Activated CD4-positive, CD25-positive, alpha-beta regulatory T cell treated with anti-CD3 and anti-CD28 coated beads, Interleukin-2, amount 50 U/mL, for 72 hours (primary cell): ENCODE data around the gene OSMR.

Experiments used
- DNase-seq: peaks from one replicate; pipeline ENCODE4 v3.0.0; 2021

OSMR gene

GRCh38 chr5:38932854-38933408 is 87.1 kb downstream of the OSMR start:
- no peak for DNase-seq

DNA sequence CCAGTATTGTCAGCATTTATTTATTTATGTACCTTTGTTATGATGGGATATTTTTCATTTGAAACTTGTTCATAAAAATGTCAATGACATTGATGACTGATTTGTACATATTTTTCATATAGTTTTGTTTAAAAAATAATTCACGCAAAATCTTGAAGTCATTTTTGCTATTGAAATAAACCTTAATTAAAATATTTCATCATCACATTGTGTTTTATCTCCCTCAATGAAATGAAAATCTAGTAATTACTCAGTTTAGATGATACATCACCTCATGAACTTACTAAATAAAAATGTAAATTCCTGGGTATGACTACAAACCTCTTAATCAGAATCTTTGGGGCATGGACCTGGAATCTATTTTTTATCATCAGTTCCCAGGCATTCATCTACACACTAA is 89.6 kb downstream of the OSMR start:
- DNase-seq, result no peak

- no peak for DNase-seq
Measured at GRCh38 chr5:38936269-38936668, 90.5 kb downstream of the OSMR start.

GRCh38 chr5:38938424-38938823 is 92.6 kb downstream of the OSMR start:
- no peak for DNase-seq

DNA sequence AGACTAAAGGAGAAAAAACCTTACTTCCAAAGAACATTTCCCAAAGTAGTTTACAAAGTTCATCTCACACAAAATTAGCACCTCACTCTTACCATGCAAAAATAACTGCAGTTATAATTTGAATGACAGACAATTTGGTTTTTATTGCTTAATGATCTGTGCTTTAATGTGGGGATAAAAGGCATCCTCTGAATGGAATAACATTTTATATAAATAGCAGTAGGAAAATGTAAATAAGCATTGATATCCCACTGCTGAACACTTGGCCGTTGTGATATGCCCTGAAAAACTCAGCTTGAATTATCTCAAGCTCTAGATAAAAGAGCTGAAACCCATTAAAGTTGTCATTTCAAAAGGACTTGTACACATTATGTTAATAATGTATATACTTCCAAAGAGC is 93.2 kb downstream of the OSMR start:
- no peak for DNase-seq

GRCh38 chr5:38940230-38940858 is 94.5 kb downstream of the OSMR start:
- DNase-seq, result no peak

- no peak for DNase-seq
Measured at GRCh38 chr5:38941912-38942311, 96.1 kb downstream of the OSMR start.

DNA sequence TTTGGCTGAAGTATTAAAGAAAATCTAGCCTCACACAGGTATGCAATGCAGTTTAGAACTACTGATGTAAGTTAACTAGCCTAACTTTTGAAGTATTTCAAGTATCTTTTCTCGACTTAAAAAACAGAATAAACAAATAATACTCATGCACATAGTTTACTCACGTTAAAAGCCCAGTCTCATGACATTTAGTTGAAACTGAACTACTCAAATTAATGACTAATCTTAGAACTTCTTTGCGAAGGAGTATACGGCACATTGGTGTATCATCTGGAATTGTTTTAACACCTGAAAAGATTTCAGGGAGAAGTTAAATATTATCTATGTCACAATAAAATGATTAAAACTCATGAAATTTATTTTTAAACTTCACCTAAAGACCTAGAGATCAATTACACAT is 98.5 kb downstream of the OSMR start:
- no peak for DNase-seq

- DNase-seq, result no peak
Measured at GRCh38 chr5:38948501-38948900, 102.7 kb downstream of the OSMR start.

DNA sequence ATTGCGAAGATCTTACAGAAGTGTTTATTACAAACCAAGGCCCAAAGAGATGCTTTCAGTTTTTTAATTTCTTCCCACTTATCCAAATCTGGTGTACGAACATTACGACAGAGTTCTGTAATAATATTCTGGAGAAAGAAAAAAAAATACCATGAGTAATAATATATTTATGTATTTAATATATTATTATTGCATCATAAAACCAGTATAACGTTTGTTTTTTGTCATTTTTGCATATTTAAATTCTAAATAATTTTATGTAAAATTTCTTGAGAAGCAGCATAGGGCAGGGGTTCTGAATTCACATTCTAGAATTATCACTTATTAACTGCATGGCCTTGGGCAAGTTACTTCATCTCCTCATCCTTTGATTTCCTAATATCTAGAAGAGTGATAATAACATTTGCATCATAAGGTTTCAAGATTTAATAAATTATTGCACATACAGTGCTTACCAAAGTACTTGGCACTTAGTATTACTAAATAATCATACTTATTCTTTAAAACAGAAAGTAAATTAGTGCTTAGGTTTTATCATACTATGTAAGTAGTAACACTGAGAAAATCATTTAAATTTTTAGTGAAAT is 107.7 kb downstream of the OSMR start:
- no peak for DNase-seq

DNA sequence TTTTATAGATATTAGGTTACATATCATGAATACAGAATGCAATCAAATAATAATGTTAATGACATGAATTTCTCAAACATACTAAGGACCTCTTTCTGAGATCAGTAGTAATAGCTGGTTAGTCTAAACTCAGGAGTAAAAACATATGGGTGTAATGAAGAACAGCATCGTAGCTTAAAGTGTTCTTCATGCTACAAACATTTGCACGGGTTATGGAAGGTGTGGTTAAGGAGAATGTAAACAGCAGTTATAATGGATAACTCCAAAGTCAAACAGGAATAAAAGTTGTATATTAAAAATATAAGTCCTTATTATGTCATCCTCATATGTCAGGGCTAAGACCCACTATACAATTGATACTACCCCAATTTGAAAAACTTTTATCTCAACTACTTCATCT is 115.9 kb downstream of the OSMR start:
- DNase-seq, result no peak

GRCh38 chr5:38968665-38969064 is 122.9 kb downstream of the OSMR start:
- no peak for DNase-seq

GRCh38 chr5:38978036-38978435 is 132.2 kb downstream of the OSMR start:
- DNase-seq, result no peak

- no peak for DNase-seq
Measured at GRCh38 chr5:38979535-38979934, 133.7 kb downstream of the OSMR start.
